Endothelial cell (in vitro differentiated cells): Measurements from ENCODE around the gene CELA3A. TPM values are rescaled to one million over a fixed set of nuclear protein-coding genes. Genes with fewer than 3 reads are reported as not detected.
"Not testable (repeated sequence)": the region's sequence is repeated elsewhere in the genome, so short reads cannot be mapped to it uniquely, and the experiment has no call there.

Source experiments
- DNase-seq: peaks from one replicate; pipeline ENCODE4 v3.0.0; 2021; ENCODE audit warnings: low spot score
- H3K27ac Mint-ChIP-seq: one replicate; pipeline ENCODE4 v1.8.0; 2021; ENCODE audit warnings: mixed read lengths, inconsistent platforms; ENCODE audit not compliant: unreplicated experiment
- H3K27me3 Mint-ChIP-seq: one replicate; pipeline ENCODE4 v1.8.0; 2021; ENCODE audit warnings: mild to moderate bottlenecking, moderate library complexity, mixed read lengths, inconsistent platforms; ENCODE audit not compliant: unreplicated experiment
- H3K36me3 Mint-ChIP-seq: one replicate; pipeline ENCODE4 v1.8.0; 2021; ENCODE audit warnings: mild to moderate bottlenecking, low read depth, mixed read lengths, inconsistent platforms; ENCODE audit not compliant: unreplicated experiment
- H3K4me1 Mint-ChIP-seq: one replicate; pipeline ENCODE4 v1.8.0; 2021; ENCODE audit warnings: mild to moderate bottlenecking, mixed read lengths, inconsistent platforms; ENCODE audit not compliant: unreplicated experiment
- H3K4me3 Mint-ChIP-seq: one replicate; pipeline ENCODE4 v1.8.0; 2021; ENCODE audit warnings: mild to moderate bottlenecking, mixed read lengths, inconsistent platforms; ENCODE audit not compliant: unreplicated experiment
- H3K9me3 Mint-ChIP-seq: one replicate; pipeline ENCODE4 v1.8.0; 2021; ENCODE audit warnings: mixed read lengths, inconsistent platforms; ENCODE audit not compliant: unreplicated experiment
- total RNA-seq: library from RNA; stranded (reverse); fragmentation: NEBNext Ultra II Directional; extraction: Animal tissue kit (Norgen Biotek cat#: 25700); gene quantifications from one replicate; pipeline ENCODE4 v1.2.1, GENCODE V29; 2021; ENCODE audit not compliant: unreplicated experiment

CELA3A gene
- total RNA-seq, 1 donor from 2014 or later = not detected

DNA sequence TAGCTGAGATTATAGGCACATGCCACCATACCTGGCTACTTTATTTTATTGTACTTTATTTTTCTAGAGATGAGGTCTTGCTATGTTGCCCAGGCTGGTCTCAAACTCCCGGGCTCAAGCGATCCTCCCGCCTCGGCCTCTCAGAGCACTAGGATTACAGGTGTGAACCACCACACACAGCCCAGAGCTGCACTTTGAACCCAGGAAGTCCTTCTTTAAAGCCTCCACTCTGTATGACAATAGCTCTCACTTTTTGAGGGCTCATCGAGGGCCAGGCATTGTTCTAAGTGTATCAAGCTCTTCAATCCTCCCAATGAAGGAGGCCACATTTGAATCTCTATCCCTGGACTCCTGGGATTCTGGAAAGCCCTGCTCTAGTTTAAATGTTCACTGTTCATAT lies 1.0 kb downstream of the CELA3A start:
- DNase-seq, H3K9me3 Mint-ChIP-seq, H3K36me3 Mint-ChIP-seq, H3K27ac Mint-ChIP-seq, H3K27me3 Mint-ChIP-seq, H3K4me3 Mint-ChIP-seq: not testable (repeated sequence)
- H3K4me1 Mint-ChIP-seq = peaks cover 19% of the 10 kb centered on the region

DNA sequence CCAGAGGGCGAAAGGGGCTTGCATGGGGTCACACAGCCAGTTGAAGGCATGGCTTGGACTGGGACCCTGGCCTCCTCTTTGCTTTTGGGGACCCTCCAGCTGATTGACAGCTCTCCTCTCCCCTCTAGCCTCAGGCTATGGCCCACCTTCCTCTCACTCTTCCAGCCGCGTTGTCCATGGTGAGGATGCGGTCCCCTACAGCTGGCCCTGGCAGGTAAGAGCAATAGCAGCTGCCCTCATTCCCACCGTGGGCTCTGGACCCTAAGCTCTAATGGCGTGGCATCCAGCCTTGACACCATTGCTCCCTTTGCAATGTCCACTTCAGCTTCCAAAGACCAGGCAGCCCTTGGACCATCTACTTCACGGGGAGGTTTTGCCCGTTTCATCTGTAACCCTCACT lies 1.4 kb downstream of the CELA3A start:
- H3K27ac Mint-ChIP-seq, H3K4me3 Mint-ChIP-seq, H3K27me3 Mint-ChIP-seq, H3K9me3 Mint-ChIP-seq, DNase-seq, H3K36me3 Mint-ChIP-seq: not testable (repeated sequence)
- H3K4me1 Mint-ChIP-seq = peaks cover 15% of the 10 kb centered on the region

DNA sequence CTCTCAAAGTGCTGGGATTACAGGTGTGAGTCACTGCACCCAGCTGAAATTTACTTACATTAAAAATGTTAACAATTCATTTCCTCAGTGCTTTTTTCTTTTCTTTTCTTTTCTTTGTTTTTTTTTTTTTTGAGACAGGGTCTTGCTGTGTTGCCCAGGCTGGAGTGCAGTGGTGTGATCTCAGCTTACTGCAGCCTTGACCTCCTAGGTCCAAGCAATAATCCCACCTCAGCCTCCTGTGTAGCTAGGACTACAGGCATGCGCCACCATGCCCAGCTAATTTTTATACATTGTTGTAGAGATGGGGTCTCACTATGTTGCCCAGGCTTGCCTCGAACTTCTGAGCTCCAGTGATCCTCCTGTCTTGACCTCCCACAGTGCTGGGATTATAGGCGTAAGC lies 2.5 kb downstream of the CELA3A start:
- H3K36me3 Mint-ChIP-seq, H3K9me3 Mint-ChIP-seq, DNase-seq, H3K4me3 Mint-ChIP-seq, H3K27ac Mint-ChIP-seq, H3K4me1 Mint-ChIP-seq, H3K27me3 Mint-ChIP-seq: not testable (repeated sequence)

DNA sequence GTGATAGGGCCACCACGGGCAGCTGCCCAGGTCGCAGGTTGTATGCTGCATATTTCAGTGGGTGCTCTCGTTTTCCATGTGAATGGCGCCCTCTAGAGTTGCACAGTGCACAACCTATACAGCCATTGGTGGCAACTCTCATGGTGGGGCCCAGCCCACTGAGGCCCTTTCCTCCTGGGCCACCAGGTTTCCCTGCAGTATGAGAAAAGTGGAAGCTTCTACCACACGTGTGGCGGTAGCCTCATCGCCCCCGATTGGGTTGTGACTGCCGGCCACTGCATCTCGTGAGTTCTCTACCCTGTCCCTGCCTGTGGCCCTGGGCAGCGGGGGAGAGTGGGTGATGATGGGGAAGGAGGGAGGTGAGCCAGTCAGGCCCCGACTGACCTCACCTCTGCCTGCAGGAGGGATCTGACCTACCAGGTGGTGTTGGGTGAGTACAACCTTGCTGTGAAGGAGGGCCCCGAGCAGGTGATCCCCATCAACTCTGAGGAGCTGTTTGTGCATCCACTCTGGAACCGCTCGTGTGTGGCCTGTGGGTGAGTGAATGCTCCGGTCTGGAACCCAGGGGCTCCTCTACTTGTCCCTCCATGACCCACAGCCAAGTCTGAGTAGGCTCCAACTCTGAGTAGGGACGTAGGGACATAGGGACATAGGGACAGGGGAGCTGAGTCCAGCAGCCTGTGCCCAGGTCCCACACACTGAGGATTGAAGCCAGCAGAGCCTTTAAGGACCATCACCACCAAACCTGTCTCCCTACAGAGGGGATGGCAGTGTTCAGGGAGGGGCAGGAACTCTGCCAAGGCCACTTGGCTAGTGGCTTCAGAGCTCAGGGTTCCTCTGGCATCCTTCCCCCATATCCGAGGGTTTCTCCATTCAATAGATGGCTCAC lies 4.0 kb downstream of the CELA3A start:
- not testable (repeated sequence) for H3K27ac Mint-ChIP-seq, H3K36me3 Mint-ChIP-seq, H3K9me3 Mint-ChIP-seq, H3K27me3 Mint-ChIP-seq, H3K4me3 Mint-ChIP-seq, H3K4me1 Mint-ChIP-seq
- peak; percentile 81 for DNase-seq

DNA sequence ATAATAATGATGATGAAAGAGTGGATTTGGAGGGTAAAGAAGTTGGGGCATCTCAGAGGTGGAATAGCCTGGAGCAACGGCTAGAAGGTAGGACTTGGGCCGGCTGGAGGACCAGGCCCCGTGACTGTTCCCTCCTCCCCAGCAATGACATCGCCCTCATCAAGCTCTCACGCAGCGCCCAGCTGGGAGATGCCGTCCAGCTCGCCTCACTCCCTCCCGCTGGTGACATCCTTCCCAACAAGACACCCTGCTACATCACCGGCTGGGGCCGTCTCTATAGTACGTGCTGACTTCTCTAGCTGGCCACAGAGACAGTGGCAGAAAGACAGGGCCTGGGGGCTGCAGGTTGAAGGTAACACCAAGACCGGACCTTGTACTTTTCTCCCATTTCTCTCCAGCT lies 5.3 kb downstream of the CELA3A start:
- not testable (repeated sequence) for H3K9me3 Mint-ChIP-seq, DNase-seq, H3K27me3 Mint-ChIP-seq, H3K4me3 Mint-ChIP-seq, H3K27ac Mint-ChIP-seq, H3K4me1 Mint-ChIP-seq, H3K36me3 Mint-ChIP-seq

DNA sequence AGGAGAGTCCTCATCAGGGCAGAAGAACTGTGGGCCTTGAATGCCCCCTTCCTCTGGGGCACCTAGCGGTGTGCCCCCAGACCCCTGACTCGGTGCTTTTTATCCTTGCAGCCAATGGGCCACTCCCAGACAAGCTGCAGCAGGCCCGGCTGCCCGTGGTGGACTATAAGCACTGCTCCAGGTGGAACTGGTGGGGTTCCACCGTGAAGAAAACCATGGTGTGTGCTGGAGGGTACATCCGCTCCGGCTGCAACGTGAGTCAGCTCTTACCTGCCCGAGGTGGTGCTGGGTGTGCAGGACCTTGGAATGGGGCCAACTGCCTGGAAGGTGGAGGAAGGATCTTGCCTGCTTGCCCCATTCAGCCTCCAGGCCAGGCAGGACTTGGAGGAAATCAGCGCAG lies 5.8 kb downstream of the CELA3A start:
- H3K27me3 Mint-ChIP-seq, H3K9me3 Mint-ChIP-seq, H3K27ac Mint-ChIP-seq, H3K4me1 Mint-ChIP-seq, H3K36me3 Mint-ChIP-seq, H3K4me3 Mint-ChIP-seq, DNase-seq: not testable (repeated sequence)

DNA sequence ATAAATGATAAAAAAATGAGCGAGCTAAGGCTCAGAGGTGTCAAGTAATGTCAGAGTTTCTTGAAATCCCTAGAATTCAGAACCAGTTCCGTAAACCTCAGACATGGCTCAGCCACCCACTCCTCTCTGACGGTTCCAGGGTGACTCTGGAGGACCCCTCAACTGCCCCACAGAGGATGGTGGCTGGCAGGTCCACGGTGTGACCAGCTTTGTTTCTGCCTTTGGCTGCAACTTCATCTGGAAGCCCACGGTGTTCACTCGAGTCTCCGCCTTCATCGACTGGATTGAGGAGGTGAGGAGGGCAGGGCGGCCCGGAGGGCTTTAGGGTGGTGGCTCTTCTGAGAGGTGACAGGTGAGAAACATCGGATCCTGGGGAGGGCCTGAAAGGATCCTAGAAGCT lies 8.1 kb downstream of the CELA3A start:
- H3K36me3 Mint-ChIP-seq, DNase-seq, H3K27ac Mint-ChIP-seq, H3K27me3 Mint-ChIP-seq, H3K9me3 Mint-ChIP-seq, H3K4me1 Mint-ChIP-seq, H3K4me3 Mint-ChIP-seq: not testable (repeated sequence)

DNA sequence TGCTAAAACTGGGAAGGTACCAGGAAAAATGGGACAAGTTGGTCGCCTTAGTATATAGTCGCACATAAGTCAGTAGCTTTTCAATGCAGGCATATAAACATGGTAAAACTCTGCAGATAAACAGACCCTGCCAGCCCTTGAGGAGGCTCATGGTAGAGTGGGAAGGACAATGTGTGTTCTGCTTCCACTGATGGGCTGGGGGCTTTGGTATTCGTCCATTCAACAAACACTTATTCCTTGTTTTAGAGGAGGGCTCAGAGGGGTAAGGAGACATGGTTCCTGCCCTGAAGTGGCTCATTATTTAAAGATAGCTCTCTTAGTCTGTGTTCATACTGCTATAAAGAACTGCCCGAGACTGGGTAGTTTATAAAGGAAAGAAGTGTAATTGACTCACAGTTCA lies 11.3 kb downstream of the CELA3A start:
- H3K27ac Mint-ChIP-seq, H3K4me3 Mint-ChIP-seq, H3K4me1 Mint-ChIP-seq, H3K27me3 Mint-ChIP-seq, H3K36me3 Mint-ChIP-seq, H3K9me3 Mint-ChIP-seq, DNase-seq: not testable (repeated sequence)

DNA sequence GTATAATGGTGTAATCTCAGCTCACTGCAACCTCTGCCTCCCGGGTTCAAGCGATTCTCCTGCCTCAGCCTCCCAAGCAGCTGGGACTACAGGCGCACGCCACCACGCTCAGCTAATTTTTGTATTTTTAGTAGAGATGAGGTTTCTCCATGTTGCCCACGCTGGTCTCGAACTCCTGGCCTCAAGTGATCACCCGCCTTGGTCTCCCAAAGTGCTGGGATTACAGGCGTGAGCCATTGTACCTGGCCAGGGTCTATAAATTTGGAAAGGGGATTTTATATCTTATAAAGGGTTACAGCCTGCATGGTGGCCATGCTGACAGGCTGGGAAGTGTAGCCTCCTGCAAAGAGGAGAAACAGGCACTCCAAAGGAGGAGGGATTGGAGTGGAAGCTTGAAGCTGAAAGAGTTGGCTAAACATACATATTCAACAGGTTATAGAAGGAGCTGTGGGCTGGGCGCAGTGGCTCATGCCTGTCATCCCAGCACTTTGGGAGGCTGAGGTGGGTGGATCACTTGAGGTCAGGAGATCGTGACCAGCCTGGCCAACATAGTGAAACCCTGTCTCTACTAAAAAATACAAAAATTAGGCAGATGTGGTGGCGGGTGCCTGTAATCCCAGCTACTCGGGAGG lies 13.2 kb downstream of the CELA3A start:
- not testable (repeated sequence) for DNase-seq, H3K4me3 Mint-ChIP-seq, H3K4me1 Mint-ChIP-seq, H3K9me3 Mint-ChIP-seq, H3K27me3 Mint-ChIP-seq, H3K36me3 Mint-ChIP-seq, H3K27ac Mint-ChIP-seq
